WTC11 (cell line): ENCODE data around the gene OR10G6.

Experiments
- ELF4 ChIP-seq: sonication (generic); formaldehyde crosslinking; IDR thresholded peaks from 2 replicates; pipeline ENCODE4 v1.8.1; 2022; ENCODE audit warnings: low read depth, mild to moderate bottlenecking, moderate library complexity, missing genetic modification reagents
- ETV6 ChIP-seq: sonication (generic); formaldehyde crosslinking; IDR thresholded peaks from 2 replicates; pipeline ENCODE4 v1.8.1; 2022; ENCODE audit warnings: mild to moderate bottlenecking, missing genetic modification reagents
- JUN ChIP-seq: sonication (generic); formaldehyde crosslinking; IDR thresholded peaks from 2 replicates; pipeline ENCODE4 v1.8.0; 2023; ENCODE audit warnings: mild to moderate bottlenecking, missing genetic modification reagents
- MXD4 ChIP-seq: fragments of 250-450 bp; sonication (Bioruptor Pico); IDR thresholded peaks from 2 replicates; pipeline ENCODE4 v1.8.0; 2021; ENCODE audit warnings: mild to moderate bottlenecking, moderate library complexity, borderline replicate concordance
- NFYB ChIP-seq: sonication (generic); formaldehyde crosslinking; conservative IDR thresholded peaks from 2 replicates; pipeline ENCODE4 v1.8.0; 2022; ENCODE audit warnings: low read depth, missing genetic modification reagents
- NR2C2 ChIP-seq: sonication (generic); formaldehyde crosslinking; IDR thresholded peaks from 2 replicates; pipeline ENCODE4 v1.8.0; 2022; ENCODE audit warnings: mild to moderate bottlenecking, missing genetic modification reagents
- SMAD3 ChIP-seq: sonication (generic); formaldehyde crosslinking; IDR thresholded peaks from 2 replicates; pipeline ENCODE4 v1.8.0; 2022; ENCODE audit warnings: missing genetic modification reagents, mild to moderate bottlenecking, borderline replicate concordance
- TF ChIP-seq, protein P1 (sequence below): sonication (generic); formaldehyde crosslinking; IDR thresholded peaks from 2 replicates; pipeline ENCODE4 v1.8.0; 2022; ENCODE audit warnings: mild to moderate bottlenecking, missing genetic modification reagents
- TF ChIP-seq, protein P2 (sequence below): fragments of 200-600 bp; IDR thresholded peaks from 2 replicates; pipeline ENCODE4 v1.8.0; 2022; ENCODE audit warnings: antibody characterized with exemption
- TF ChIP-seq, protein P3 (sequence below): sonication (generic); formaldehyde crosslinking; IDR thresholded peaks from 2 replicates; pipeline ENCODE4 v1.8.1; 2023; ENCODE audit warnings: mild to moderate bottlenecking, missing genetic modification reagents, moderate library complexity
- TF ChIP-seq, protein P4 (sequence below): fragments of 250-450 bp; sonication (Bioruptor Pico); conservative IDR thresholded peaks from 2 replicates; pipeline ENCODE4 v1.9.0; 2021; ENCODE audit warnings: mild to moderate bottlenecking
- TF ChIP-seq, protein P5 (sequence below): sonication (generic); formaldehyde crosslinking; IDR thresholded peaks from 2 replicates; pipeline ENCODE4 v1.8.0; 2022; ENCODE audit warnings: mild to moderate bottlenecking, missing genetic modification reagents
- TF ChIP-seq, protein P6 (sequence below): sonication (generic); formaldehyde crosslinking; IDR thresholded peaks from 2 replicates; pipeline ENCODE4 v1.8.0; 2023; ENCODE audit warnings: mild to moderate bottlenecking, missing genetic modification reagents

DNA sequence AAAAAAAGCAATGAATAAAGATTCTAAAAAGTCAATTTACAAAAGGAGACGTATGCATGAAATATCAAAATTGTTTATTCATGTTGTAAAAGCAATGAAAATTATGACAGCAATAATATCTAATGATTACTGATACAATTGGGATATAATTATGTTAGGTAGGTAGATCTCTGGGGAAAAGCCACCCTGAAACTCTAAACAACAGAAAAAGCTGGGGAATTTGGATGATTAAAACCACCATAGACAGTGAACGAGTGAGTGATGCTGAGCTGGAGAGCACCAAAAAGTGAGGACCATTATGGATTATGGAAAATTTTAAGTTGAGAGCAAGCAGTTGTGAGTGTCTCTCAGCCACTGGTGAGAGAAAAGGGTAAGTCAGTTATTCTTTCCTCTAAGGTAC lies 31.5 kb upstream of the OR10G6 start, which contains the start of gene OR10G8:
- TF ChIP-seq ELF4 (no peak), ETV6 (CRISPR knock-in tag) (no peak), NR2C2 (no peak), JUN (CRISPR knock-in tag) (no peak), SMAD3 (CRISPR knock-in tag) (no peak), NFYB (CRISPR knock-in tag) (no peak), MXD4 (CRISPR knock-in tag) (no peak)
- TF ChIP-seq, protein P1, sequence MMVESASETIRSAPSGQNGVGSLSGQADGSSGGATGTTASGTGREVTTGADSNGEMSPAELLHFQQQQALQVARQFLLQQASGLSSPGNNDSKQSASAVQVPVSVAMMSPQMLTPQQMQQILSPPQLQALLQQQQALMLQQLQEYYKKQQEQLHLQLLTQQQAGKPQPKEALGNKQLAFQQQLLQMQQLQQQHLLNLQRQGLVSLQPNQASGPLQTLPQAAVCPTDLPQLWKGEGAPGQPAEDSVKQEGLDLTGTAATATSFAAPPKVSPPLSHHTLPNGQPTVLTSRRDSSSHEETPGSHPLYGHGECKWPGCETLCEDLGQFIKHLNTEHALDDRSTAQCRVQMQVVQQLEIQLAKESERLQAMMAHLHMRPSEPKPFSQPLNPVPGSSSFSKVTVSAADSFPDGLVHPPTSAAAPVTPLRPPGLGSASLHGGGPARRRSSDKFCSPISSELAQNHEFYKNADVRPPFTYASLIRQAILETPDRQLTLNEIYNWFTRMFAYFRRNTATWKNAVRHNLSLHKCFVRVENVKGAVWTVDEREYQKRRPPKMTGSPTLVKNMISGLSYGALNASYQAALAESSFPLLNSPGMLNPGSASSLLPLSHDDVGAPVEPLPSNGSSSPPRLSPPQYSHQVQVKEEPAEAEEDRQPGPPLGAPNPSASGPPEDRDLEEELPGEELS (CRISPR knock-in tag): no peak
- TF ChIP-seq, protein P2, sequence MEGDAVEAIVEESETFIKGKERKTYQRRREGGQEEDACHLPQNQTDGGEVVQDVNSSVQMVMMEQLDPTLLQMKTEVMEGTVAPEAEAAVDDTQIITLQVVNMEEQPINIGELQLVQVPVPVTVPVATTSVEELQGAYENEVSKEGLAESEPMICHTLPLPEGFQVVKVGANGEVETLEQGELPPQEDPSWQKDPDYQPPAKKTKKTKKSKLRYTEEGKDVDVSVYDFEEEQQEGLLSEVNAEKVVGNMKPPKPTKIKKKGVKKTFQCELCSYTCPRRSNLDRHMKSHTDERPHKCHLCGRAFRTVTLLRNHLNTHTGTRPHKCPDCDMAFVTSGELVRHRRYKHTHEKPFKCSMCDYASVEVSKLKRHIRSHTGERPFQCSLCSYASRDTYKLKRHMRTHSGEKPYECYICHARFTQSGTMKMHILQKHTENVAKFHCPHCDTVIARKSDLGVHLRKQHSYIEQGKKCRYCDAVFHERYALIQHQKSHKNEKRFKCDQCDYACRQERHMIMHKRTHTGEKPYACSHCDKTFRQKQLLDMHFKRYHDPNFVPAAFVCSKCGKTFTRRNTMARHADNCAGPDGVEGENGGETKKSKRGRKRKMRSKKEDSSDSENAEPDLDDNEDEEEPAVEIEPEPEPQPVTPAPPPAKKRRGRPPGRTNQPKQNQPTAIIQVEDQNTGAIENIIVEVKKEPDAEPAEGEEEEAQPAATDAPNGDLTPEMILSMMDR: no peak
- TF ChIP-seq, protein P3, sequence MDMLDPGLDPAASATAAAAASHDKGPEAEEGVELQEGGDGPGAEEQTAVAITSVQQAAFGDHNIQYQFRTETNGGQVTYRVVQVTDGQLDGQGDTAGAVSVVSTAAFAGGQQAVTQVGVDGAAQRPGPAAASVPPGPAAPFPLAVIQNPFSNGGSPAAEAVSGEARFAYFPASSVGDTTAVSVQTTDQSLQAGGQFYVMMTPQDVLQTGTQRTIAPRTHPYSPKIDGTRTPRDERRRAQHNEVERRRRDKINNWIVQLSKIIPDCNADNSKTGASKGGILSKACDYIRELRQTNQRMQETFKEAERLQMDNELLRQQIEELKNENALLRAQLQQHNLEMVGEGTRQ (CRISPR knock-in tag): no peak
- TF ChIP-seq, protein P4, sequence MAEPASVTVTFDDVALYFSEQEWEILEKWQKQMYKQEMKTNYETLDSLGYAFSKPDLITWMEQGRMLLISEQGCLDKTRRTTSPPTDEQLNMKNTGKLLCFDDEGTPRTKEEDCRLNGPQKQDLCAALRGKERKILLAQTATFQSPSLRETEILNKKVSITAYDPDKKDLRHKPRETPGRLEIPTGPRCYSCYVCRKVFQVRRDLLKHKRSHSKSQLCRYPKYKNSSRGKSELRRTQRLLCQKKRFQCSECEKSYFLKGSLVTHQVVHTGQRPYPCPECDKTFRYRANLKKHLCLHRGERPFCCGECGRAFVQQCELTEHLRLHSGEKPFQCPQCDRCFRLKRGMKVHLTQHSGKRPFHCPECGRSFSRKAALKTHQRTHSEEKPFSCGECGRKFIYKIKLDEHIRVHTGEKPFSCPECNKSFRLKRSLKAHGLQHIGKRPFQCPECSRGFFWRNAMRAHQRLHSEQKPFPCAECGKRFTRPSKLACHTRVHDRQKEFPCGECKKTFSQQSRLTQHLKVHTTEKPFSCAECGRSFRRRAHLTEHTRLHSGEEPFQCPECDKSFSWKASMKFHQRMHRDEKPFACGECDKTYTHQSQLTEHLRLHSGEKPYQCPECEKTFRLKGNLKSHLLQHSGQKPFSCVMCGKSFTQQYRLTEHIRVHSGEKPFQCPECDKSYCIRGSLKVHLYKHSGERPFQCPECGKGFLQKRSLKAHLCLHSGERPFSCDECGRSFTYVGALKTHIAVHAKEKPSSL (CRISPR knock-in tag): no peak
- TF ChIP-seq, protein P5, sequence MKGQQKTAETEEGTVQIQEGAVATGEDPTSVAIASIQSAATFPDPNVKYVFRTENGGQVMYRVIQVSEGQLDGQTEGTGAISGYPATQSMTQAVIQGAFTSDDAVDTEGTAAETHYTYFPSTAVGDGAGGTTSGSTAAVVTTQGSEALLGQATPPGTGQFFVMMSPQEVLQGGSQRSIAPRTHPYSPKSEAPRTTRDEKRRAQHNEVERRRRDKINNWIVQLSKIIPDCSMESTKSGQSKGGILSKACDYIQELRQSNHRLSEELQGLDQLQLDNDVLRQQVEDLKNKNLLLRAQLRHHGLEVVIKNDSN: no peak
- TF ChIP-seq, protein P6, sequence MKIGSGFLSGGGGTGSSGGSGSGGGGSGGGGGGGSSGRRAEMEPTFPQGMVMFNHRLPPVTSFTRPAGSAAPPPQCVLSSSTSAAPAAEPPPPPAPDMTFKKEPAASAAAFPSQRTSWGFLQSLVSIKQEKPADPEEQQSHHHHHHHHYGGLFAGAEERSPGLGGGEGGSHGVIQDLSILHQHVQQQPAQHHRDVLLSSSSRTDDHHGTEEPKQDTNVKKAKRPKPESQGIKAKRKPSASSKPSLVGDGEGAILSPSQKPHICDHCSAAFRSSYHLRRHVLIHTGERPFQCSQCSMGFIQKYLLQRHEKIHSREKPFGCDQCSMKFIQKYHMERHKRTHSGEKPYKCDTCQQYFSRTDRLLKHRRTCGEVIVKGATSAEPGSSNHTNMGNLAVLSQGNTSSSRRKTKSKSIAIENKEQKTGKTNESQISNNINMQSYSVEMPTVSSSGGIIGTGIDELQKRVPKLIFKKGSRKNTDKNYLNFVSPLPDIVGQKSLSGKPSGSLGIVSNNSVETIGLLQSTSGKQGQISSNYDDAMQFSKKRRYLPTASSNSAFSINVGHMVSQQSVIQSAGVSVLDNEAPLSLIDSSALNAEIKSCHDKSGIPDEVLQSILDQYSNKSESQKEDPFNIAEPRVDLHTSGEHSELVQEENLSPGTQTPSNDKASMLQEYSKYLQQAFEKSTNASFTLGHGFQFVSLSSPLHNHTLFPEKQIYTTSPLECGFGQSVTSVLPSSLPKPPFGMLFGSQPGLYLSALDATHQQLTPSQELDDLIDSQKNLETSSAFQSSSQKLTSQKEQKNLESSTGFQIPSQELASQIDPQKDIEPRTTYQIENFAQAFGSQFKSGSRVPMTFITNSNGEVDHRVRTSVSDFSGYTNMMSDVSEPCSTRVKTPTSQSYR (CRISPR knock-in tag): no peak
